Stimulated activated naive CD4-positive, alpha-beta T cell treated with Interleukin-2 at 50 U/mL for 16 hours (primary cell): ENCODE measurements around the gene EPHA2.

Experiments
- DNase-seq: peaks from one replicate; lab custom pipeline; 2025; lab: John Stamatoyannopoulos, UW

EPHA2 gene

DNA sequence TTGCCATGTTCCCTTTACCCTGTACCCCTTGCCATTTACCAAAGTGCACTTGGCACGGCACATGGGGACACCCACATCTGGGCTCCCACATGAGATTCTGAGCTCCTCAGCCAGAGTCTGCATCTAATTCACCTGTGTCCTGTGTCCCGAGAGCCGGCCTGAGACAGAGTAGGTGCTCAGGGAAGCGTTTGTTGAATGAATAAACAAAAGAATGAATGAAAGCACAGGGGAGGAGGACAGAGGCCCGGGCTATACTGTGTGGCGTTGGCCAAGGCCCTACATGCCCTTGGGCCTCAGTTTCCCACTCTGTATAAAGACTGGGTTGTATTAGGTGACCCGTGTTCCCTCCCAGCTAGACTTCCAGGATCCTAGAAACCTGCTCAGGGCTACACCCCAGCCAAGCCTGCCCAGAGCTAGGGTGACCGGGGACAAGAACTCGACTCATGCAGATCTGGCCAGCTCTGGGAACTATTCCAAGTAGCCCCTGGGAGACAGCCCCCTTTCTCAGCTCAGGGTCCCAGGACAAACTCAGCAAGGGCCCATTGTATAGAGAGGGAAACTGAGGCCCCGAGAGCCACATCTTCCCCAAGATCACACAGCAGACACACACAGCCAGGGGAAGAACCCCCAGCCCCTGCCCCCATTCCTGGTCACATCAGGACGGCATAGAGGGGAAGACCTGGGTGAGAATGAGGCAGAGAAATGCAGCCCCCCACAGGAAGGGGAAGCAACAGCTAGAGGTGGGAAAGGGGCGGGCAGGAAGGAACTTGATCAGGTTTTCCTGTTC, 6.0 kb downstream of the EPHA2 start:
- DNase-seq = no peak

DNA sequence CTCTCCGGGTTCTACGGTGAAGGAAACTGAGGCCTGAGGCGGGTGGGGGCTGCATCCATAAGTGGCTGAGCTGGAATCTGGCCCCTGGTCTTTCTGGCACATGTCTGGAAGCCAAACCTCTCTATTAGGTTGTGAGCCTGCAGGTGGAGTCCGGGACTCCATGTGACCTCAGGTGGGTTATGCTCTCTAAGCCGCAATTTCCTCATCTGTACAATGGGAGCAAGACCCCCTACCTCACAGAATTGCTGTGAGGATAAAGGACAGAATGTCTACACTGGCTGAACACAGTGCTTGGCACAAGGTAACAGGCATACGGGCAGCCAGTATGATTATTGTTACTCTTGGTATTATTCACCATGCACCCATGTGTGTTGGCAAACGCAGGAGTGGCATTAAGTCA, 6.7 kb downstream of the EPHA2 start:
- no peak for DNase-seq

DNA sequence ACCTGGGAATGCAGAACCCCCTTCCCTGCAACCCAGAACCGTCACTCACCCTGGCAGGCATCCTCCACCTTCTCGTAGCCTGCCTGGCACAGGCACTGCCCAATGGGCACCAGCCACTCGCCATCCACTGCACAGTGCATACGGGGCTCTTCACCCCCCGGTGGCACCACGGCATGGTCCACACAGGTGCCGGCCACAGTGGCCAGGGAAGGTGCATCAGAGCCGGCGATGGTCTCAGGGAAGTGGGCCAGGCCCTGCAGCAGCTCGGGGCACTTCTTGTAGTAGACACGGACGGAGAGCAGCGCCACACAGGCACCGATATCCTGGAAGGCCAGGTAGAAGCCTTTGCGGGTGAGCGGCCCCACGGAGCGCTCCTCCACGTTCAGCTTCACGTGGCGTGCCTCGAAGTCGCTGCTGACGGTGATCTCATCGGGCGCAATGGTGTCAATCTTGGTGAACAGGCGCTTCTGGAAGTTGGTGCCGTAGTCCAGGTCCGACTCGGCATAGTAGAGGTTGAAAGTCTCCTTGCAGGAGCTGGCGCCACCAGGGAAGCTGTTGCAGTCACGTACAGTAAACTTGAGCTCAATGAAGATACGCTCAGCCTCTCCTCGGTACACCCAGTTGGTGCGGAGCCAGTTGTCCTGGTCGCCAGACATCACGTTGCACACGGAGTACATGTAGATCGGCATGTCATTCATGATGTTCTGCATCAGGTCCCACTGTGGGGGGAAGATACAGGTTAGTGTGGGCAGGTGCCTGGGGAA, 7.4 kb downstream of the EPHA2 start:
- DNase-seq = no peak

DNA sequence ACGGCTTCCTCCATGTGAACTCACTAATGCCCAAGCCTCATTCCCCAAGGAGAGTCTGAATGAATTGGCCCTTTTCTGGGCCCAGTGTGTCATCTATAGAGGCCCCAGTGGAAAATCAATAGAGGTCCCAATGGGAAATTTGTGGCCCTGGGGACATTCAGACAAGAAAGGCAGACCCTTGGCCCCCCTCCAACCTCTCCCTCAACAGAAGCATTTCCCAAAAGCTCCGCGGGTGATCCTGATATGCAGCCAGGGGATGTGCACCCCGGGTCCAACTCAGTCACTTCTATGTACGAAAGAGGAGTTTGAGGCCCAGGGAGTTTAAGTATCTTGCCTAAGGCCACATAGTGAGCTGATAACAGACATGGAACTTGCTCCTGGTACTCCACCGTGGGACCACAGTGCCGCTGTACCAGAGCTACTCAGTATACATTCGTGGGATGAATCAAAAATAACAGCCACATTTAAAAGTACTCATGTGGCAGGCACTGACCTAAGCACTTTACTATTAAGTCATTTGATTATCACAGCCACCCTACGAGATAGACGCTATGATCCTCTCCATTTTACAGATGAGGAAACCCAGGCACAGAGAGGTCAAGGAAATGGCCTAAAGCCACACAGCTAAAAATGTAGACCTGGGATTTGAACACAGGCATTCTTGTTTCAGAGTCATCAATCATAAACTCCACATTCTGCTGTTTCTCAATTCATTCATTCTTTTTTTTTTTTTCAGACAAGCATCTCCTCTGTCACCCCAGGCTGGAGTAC, 8.5 kb downstream of the EPHA2 start:
- no peak for DNase-seq

DNA sequence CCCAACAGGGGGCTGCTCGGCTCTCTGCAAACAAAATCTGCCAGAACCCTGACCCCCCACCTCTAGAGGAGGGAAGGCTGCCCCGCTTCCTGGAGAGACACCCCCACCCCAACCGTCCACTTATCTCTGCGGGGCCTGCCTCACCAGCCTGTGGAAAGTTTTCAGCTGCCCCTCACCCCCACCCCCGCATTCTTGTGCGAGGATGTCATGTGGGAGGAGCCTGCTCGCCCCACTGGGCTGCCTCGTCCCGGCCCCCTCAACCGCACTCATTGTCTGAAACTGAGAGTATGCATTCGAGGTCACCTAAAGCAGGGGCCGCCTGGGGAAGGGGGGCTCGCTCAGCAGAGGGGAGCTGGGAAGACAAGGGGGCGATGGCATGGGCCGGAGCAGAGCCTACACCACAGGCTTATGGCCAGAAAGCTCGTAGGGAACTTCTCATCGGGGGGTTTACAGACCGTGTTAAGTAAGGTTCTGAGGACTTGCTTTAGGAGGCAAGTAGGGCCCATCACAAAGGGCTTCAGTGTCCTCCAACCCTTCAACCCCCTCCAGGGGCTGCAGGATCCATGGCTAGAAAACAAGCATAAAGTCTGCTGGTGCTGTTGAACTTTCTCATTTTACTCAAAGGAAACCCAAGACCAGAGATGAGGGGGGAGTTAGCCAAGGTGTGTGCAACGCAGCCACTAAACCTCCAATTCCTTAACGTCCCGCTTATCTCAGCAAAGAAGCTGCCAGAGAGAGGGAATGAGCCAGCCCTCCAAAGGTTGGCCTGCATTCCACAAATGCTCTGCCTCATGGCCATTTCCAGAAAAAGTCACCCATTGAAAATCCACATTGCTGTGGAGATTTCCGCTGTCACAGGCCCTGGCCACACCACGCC, 9.4 kb downstream of the EPHA2 start:
- DNase-seq = no peak

DNA sequence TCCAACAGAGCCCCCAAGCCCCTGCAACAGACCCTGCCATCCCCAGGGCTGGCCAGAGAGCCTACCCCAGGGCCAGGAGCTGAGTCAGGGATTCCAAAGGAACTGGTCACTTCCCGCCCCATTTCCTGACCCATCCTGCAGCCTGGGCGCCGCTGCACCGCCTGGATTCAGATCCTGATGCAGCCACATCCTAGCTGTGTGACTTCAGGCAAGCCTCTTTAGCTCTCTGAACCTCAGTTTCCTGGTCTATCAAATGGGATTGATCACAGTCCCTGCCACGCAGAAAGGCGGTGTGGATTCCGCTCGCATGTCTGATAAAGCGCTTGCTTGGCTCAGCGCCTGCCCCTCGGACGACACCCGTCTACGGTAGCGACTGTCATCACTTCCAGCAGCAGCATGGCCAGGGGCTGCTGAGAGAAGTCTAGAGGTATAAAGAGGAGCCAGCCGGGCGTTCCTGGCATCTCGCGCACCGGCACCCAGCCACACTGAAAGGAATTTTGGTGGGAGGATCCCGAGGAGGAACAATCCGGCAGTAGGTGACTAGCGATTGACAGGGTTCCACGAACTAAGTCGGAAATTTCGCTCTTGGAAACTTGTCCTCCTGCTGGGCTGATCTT, 10.1 kb downstream of the EPHA2 start:
- DNase-seq = no peak

DNA sequence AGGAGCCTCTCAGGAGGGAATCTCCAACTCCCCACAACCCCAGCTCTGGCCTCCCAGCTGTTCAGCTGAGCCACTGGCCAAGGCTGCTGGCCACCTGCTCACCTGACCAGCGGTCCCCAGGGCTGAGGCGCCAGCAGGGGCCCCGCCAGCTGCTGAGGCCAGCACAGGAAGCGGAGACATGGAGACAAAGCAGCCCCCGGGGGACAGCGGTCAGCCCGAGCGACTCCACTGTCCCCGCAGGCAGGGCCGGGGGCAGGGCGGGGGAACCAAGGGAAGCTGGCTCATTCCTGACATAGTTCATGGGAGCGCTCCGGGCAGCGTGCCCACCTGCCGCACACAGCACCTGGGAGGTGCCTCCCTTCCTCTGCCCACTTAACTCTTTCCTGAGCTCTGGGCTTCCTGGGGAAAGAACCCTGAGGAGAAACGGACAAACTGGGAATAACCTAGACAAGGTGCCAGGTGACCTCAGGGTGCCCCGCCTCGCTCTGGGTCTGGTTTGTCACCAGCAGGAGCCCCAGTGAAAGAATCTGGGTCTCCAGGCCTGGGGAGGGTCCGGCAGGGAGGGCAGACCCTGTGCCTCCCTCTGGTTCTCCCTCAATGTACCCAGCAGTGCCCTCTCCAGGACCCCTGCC, 10.7 kb downstream of the EPHA2 start:
- DNase-seq = no peak

DNA sequence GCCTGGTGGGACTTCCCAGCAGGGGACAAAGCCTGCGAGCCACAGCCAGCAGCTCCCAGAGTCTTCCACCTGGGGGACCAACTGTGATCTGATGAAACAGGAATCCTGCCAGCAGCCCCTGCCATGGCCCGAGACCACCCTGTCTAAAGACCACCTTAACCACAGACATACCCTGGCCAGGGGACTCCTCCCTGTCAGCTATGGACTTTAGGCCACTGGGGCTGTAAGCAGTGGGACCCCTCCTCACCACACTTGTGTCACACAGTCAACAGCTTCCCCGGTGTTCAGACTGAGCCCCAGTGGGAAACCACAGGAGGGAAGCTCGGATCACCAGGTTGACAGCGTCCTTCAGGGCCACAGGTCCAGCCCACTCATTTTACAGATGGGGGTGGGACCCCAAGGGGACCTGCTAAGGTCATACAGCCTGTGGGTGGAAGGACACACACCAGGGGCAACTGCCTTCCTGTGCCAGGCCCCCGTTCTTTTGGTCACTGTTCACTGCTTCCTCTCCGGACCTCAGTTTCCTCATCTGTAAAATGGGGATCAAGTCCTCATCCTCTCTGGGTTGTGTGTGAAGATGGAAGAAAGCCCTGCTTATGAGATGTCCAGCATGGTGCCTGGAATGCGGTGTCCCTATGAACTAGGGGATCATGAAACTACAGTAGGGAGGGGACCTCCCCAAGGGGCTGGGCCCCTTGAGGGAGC, 11.4 kb downstream of the EPHA2 start:
- DNase-seq = no peak

DNA sequence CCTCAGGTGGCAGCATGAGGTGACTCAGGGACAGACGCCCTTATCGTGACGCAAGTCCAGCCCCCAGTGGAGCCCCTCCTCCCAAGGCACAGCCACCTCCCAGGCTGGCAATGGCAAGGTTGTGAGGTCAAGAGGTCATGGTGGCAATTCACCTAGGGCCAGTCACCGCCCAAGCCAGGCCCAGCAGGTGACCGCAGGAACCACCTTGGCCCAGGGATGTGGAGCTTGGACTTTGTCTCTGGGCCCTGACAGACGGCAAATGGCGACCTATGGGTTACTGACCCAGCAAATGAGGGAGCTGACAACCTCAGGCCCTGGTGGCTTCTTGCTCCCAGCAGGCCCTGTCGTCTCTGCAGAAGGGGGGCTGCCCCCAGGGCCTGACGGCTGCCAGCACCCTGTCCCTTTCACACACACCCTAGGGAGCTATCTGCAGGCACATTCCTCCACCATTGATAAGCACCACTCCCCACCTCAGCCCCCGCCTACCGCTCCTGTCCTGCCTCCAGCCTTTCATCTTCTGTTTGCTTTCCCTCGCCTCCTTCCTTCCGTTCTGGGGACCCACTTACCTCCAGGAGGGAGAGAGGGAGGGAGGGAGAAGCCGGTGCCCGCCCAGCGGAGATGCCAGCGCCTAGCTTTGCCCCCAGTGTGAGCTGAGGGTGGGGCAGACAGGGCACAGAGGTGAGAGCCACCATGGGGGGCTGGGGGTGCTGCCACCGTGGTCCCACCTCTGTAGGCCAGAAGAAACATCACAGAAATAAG, 12.1 kb downstream of the EPHA2 start:
- no peak for DNase-seq

DNA sequence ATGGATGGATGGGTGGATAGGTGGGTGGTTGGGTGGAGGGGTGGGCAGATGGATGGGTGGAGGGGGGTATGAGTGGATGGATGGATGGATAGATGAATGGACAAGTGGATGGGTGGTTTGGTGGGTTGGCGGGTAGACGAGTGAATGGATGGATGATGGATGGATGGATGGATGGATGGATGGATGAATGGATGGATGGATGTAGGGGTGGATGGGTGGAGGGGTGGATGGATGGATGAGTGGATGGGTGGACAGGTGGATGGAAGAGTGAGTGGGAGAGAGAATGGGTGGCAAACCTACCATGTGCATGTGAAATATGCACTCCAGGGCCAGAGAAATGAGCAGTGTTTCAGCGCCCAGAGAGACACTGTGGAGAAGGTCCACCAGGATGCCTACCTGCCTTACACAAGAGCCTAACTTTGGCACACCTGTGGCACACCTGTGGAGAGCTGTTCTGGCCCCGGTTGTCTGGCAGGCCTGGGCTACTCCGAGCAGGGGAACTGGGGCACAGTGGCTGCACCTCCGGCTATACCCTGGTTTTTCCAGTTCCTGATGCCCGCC, 12.8 kb downstream of the EPHA2 start:
- DNase-seq = no peak

DNA sequence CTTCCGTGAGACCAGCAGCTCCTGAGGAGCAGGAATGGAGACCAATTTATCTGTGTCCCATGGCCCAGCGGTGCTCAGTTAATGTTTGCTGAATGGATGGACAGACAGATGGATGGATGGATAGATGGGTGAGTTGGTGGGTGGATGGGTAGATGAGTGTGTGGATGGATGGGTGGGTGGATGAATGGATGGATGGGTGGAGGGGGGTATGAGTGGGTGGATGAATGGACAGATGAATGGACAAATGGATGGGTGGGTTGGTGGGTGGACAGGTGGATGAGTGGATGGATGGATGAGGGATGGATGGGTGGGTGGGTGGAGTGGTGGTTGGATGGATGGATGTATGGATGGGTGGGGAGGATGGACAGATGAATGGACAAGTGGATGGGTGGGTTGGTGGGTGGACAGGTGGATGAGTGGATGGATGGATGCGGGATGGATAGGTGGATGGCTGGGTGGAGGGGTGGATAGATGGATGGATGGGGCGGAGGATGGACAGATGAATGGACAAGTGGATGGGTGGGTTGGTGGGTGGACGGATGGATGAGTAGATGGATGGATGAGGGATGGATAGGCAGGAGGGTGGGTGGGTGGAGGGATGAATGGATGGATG, 13.4 kb downstream of the EPHA2 start:
- no peak for DNase-seq

DNA sequence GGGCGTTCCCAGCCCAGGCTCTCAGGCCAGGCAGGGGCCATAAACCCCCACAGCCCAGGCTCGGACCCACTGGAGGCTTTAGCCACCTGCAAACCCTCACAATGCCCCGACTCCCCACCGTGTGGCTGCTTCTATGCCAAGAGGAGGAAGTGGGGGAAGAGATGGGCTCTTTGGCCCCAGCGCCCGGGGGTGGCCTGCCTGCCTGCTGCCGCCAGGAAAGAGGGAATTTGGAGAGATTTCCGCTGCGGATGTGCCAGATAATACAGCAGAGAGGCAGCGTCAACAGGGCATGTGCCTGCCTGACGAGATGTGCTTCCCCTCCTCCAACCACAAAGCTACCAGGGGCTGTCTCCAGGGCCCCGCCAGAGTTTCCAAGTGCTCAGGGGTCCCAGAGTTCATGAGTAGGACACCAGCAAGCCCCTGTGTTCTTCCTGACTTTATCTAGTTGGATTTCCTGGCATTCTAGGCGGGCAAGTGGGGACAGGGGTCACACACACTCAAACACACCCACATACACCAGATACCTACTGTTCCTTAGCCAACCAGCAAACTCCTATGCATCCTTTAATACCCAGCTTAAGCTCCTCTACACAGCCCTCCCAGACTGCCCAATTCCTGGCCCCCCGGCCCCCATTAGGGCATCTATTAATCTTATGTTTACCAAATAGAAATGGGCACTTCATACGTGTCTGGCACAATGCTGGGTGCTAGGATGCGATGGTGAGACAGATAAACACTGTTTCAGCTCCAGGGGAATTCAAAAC, 14.1 kb downstream of the EPHA2 start:
- no peak for DNase-seq

DNA sequence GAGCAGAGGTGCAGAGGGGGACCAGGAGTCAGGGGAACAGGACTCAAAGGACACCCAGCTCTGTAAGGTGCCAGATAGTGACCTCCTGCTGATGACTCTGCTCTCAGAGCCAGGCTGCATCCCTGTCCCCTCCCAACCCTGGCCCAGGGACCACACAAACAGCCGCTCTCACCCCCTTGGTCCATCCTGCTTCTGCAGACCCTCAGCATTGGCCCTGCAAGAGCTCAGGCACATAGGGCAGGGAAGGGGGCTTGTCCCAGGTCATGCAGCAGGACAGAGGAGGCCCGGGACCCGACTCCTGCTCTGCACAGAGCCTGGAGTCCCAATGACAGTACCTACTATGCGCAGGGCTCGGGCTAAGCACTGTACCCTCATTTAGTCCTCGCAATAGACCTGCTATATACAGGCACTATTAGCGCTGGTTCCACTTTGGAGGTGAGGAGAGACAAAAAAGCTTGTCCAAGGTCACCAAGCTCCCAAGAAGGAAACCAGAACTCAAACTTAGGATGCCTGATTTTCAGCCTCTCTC, 15.7 kb downstream of the EPHA2 start:
- no peak for DNase-seq

DNA sequence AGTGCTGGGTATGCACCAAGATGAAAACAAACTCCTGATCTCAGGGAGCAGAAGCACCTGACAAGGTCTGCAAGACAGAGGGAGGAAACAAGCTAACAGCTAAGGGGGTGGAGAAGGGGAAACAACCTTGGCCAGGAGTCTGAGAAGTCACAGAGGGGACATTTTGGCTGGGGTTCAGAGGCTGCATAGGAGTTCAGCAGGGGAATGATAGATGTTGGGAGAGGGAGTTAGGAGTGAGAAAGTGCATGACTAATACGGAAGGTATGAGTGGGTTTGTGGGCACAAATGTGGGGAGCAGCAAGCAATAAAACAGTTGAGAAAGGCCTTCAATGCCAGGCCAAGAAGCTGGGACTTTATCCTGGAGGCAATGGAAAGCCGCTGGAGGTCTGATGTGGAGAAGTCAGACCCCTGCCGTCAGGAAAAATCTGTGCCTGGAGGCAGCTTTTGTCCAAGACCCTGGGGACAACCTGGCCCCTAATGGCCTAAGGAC, 16.4 kb downstream of the EPHA2 start:
- DNase-seq = no peak

DNA sequence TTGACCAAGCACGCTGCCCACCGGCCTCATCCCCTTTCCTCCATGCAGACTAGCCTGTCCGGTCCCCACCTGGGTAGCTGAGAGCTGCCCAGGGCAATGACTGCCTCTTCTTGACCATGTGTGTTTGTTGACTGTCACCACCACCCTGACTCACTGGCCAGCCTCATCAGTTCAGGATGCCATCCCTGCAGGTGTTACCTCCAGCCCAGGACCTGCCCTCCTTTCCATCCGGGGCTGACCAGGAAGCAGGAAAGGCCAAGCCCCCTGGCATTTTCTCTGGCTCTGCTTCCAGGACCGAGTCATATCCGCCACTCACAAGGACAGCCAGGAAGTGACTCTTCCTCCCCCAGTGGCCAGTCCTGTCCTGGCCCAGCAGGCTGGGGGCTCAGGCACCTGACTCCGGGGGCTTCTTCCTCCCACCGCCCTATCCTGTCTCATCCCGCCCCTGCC, 17.1 kb downstream of the EPHA2 start:
- no peak for DNase-seq

DNA sequence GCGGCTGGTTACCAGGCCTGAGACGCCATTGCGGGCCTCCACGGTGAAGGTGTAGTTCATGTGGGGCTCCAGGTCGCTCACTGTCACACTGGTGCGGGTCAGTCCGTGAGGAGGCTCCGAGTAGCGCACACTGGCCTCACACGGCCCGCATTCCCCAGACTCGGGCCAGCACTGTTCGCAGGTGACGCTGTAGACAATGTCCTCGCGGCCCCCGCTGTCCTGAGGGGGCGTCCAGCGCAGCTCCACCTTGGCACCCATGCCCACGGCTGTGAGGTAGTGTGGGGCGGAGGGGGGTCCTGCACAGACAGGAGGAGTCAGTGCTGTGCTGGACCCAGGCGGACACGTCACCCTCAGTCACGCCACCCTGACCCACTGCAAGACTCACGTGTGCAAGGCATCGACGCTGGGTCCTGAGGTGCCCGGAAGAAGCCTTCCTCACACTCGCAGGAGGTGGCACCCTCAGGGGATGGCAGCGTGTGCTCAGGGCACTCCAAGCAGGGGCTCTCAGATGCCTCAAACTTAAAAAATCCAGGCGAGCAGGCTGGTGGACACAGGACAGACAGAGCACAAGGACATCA, 17.9 kb downstream of the EPHA2 start:
- no peak for DNase-seq

DNA sequence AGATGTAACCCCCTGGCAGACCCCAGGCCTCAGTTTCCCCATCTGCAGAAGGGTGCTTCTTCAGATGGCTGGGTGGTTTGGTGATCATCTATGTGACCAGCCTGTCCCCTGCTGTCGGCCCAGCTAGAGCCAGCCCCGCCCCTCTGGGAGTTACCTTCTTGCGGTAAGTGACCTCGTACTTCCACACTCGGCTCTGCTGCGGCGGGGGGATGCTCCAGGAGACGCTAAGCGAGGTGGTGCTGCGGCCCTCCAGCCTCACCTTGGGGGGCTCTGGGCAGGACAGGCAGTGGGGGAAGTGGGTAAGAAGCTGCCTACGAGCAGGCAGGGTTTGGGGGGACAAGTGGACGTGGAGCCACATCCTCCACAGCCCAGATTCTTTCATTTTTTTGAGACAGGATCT, 20.4 kb downstream of the EPHA2 start:
- no peak for DNase-seq
